ENCODE results near the gene FAM240A. TPM values are rescaled to one million over a fixed set of nuclear protein-coding genes. Genes with fewer than 3 reads are reported as not detected.

The FAM240A gene
- total RNA-seq, 2 experiments from 2014 or later, result not detected

- POLR2A ChIA-PET, result no interaction called here
- Mint-ChIP-seq H3K27ac (no peak overlapping the region), H3K36me3 (no peaks in the 10 kb centered on the region), H3K4me1 (ENCODE audit: low read depth) (peaks cover 5% of the 10 kb centered on the region), H3K9me3 (peaks cover 17% of the 10 kb centered on the region), H3K27me3 (peaks cover 11% of the 10 kb centered on the region), H3K4me3 (no peak overlapping the region)
- no peak for DNase-seq
- intact Hi-C loops (cut with micrococcal nuclease), result no loop called here
- CTCF ChIA-PET, result interaction anchor here (1.3 to 1.7 kb wide), 2 partner anchors 9 to 151 kb away, joined by 3 to 8 read pairs; no protein-coding TSS in a partner anchor
Observed at GRCh38 chr3:46639221-46639620, 26.9 kb downstream of the FAM240A start.

GRCh38 chr3:46640927-46641326 lies 28.6 kb downstream of the FAM240A start:
- POLR2A ChIA-PET, result no interaction called here

GRCh38 chr3:46642971-46643370 lies 30.6 kb downstream of the FAM240A start:
- H3K27me3 Mint-ChIP-seq, result peaks cover 27% of the 10 kb centered on the region
- H3K4me1 Mint-ChIP-seq (ENCODE audit: low read depth), result no peaks in the 10 kb centered on the region
- POLR2A ChIA-PET, result no interaction called here
- DNase-seq, result no peak
- no peak overlapping the region for H3K4me3 Mint-ChIP-seq
- intact Hi-C loops (cut with micrococcal nuclease), result no loop called here
- H3K36me3 Mint-ChIP-seq, result no peaks in the 10 kb centered on the region
- H3K27ac Mint-ChIP-seq, result no peak overlapping the region
- H3K9me3 Mint-ChIP-seq, result peaks cover 17% of the 10 kb centered on the region
- CTCF ChIA-PET, result interaction anchor here (1.5 to 3.6 kb wide), 2 partner anchors 13 to 155 kb away, joined by 4 to 13 read pairs; no protein-coding TSS in a partner anchor

More at GRCh38 chr3:46640927-46641326, 28.6 kb downstream of the FAM240A start:
- intact Hi-C loops (cut with micrococcal nuclease), result no loop called here
- H3K9me3 Mint-ChIP-seq, result peaks cover 17% of the 10 kb centered on the region
- no peaks in the 10 kb centered on the region for H3K36me3 Mint-ChIP-seq
- CTCF ChIA-PET, result interaction anchor here (0.6 to 3.6 kb wide), 3 partner anchors 11 to 1799 kb away, joined by 5 to 13 read pairs (median 5); partner anchors contain the start of gene CCDC51
- no peak for DNase-seq
- H3K4me1 Mint-ChIP-seq (ENCODE audit: low read depth), result no peaks in the 10 kb centered on the region
- H3K27ac Mint-ChIP-seq, result no peak overlapping the region
- no peak overlapping the region for H3K4me3 Mint-ChIP-seq
- H3K27me3 Mint-ChIP-seq, result peaks cover 19% of the 10 kb centered on the region

GRCh38 chr3:46643701-46644100 lies 31.4 kb downstream of the FAM240A start:
- Mint-ChIP-seq H3K4me3 (no peak overlapping the region), H3K4me1 (ENCODE audit: low read depth) (no peaks in the 10 kb centered on the region), H3K9me3 (peaks cover 16% of the 10 kb centered on the region), H3K27ac (no peak overlapping the region), H3K27me3 (peaks cover 27% of the 10 kb centered on the region), H3K36me3 (no peaks in the 10 kb centered on the region)
- intact Hi-C loops (cut with micrococcal nuclease), result no loop called here
- CTCF ChIA-PET, result interaction anchor here (1.5 to 3.6 kb wide), 2 partner anchors 14 to 155 kb away, joined by 4 to 13 read pairs; no protein-coding TSS in a partner anchor
- DNase-seq, result no peak
- POLR2A ChIA-PET, result no interaction called here

- ChIA-PET CTCF (no interaction called here), POLR2A (no interaction called here)
- Mint-ChIP-seq H3K27me3 (peaks cover 28% of the 10 kb centered on the region), H3K27ac (no peak overlapping the region), H3K4me1 (ENCODE audit: low read depth) (no peaks in the 10 kb centered on the region), H3K36me3 (no peaks in the 10 kb centered on the region), H3K9me3 (peaks cover 3% of the 10 kb centered on the region), H3K4me3 (no peak overlapping the region)
- no peak for DNase-seq
- intact Hi-C loops (cut with micrococcal nuclease), result no loop called here
Observed at GRCh38 chr3:46646700-46647099, 34.4 kb downstream of the FAM240A start.

GRCh38 chr3:46648096-46648495 lies 35.8 kb downstream of the FAM240A start:
- ChIA-PET CTCF (no interaction called here), POLR2A (no interaction called here)
- peaks cover 30% of the 10 kb centered on the region for H3K27me3 Mint-ChIP-seq
- peaks cover 9% of the 10 kb centered on the region for H3K9me3 Mint-ChIP-seq
- no peak overlapping the region for H3K27ac Mint-ChIP-seq
- intact Hi-C loops (cut with micrococcal nuclease), result no loop called here
- DNase-seq, result no peak
- no peak overlapping the region for H3K4me3 Mint-ChIP-seq
- no peaks in the 10 kb centered on the region for H3K36me3 Mint-ChIP-seq
- no peaks in the 10 kb centered on the region for H3K4me1 Mint-ChIP-seq (ENCODE audit: low read depth)

GRCh38 chr3:46649436-46649835 lies 37.1 kb downstream of the FAM240A start:
- ChIA-PET POLR2A (no interaction called here), CTCF (interaction anchor here (1.0 kb wide), 1 partner anchor 17 kb away, joined by 3 read pairs; no protein-coding TSS in a partner anchor)
- Mint-ChIP-seq H3K4me1 (ENCODE audit: low read depth) (no peaks in the 10 kb centered on the region), H3K27ac (no peak overlapping the region), H3K27me3 (peaks cover 21% of the 10 kb centered on the region), H3K4me3 (no peak overlapping the region), H3K36me3 (no peaks in the 10 kb centered on the region), H3K9me3 (peaks cover 9% of the 10 kb centered on the region)
- intact Hi-C loops (cut with micrococcal nuclease), result no loop called here
- no peak for DNase-seq

GRCh38 chr3:46651084-46651483 lies 38.8 kb downstream of the FAM240A start:
- DNase-seq, result no peak
- Mint-ChIP-seq H3K36me3 (no peaks in the 10 kb centered on the region), H3K4me3 (no peak overlapping the region), H3K27ac (no peak overlapping the region), H3K27me3 (peaks cover 13% of the 10 kb centered on the region), H3K4me1 (ENCODE audit: low read depth) (no peaks in the 10 kb centered on the region), H3K9me3 (peaks cover 9% of the 10 kb centered on the region)
- ChIA-PET POLR2A (no interaction called here), CTCF (interaction anchor here (0.8 kb wide), 1 partner anchor 21 kb away, joined by 5 read pairs; no protein-coding TSS in a partner anchor)
- intact Hi-C loops (cut with micrococcal nuclease), result no loop called here

GRCh38 chr3:46655271-46655670 lies 42.9 kb downstream of the FAM240A start:
- ChIA-PET POLR2A (no interaction called here), CTCF (interaction anchor here (1.2 kb wide), 1 partner anchor 167 kb away, joined by 5 read pairs; no protein-coding TSS in a partner anchor)
- H3K27ac Mint-ChIP-seq, result no peak overlapping the region
- intact Hi-C loops (cut with micrococcal nuclease), result no loop called here
- DNase-seq, result no peak
- H3K4me3 Mint-ChIP-seq, result no peak overlapping the region
- H3K36me3 Mint-ChIP-seq, result no peaks in the 10 kb centered on the region
- H3K27me3 Mint-ChIP-seq, result peaks cover 5% of the 10 kb centered on the region
- peaks cover 9% of the 10 kb centered on the region for H3K9me3 Mint-ChIP-seq
- no peaks in the 10 kb centered on the region for H3K4me1 Mint-ChIP-seq (ENCODE audit: low read depth)

GRCh38 chr3:46656778-46657556 lies 44.6 kb downstream of the FAM240A start:
- Mint-ChIP-seq H3K4me3 (no peak overlapping the region), H3K27me3 (peaks cover 2% of the 10 kb centered on the region), H3K9me3 (peaks cover 4% of the 10 kb centered on the region), H3K27ac (no peak overlapping the region), H3K4me1 (ENCODE audit: low read depth) (no peaks in the 10 kb centered on the region), H3K36me3 (no peaks in the 10 kb centered on the region)
- no peak for DNase-seq
- intact Hi-C loops (cut with micrococcal nuclease), result no loop called here
- CTCF ChIA-PET, result no interaction called here
- POLR2A ChIA-PET, result no interaction called here

- no peak for DNase-seq
- H3K4me3 Mint-ChIP-seq, result no peak overlapping the region
Observed at GRCh38 chr3:46659285-46659684, 47.0 kb downstream of the FAM240A start.

GRCh38 chr3:46660003-46660402 lies 47.7 kb downstream of the FAM240A start:
- POLR2A ChIA-PET, result no interaction called here
- Mint-ChIP-seq H3K27ac (no peak overlapping the region), H3K36me3 (no peaks in the 10 kb centered on the region), H3K4me1 (ENCODE audit: low read depth) (no peaks in the 10 kb centered on the region), H3K9me3 (no peaks in the 10 kb centered on the region), H3K4me3 (no peak overlapping the region), H3K27me3 (no peaks in the 10 kb centered on the region)
- intact Hi-C loops (cut with micrococcal nuclease), result no loop called here
- DNase-seq, result no peak
- CTCF ChIA-PET, result interaction anchor here (1.0 to 1.2 kb wide), 2 partner anchors 30 to 171 kb away, joined by 3 read pairs; no protein-coding TSS in a partner anchor

More at GRCh38 chr3:46659285-46659684, 47.0 kb downstream of the FAM240A start:
- Mint-ChIP-seq H3K36me3 (no peaks in the 10 kb centered on the region), H3K4me1 (ENCODE audit: low read depth) (no peaks in the 10 kb centered on the region), H3K27me3 (no peaks in the 10 kb centered on the region), H3K9me3 (no peaks in the 10 kb centered on the region), H3K27ac (no peak overlapping the region)
- POLR2A ChIA-PET, result no interaction called here
- CTCF ChIA-PET, result no interaction called here
- intact Hi-C loops (cut with micrococcal nuclease), result no loop called here
